GM21528 (cell line): ENCODE results near the gene ZNF512.
"Not testable (repeated sequence)": the region's sequence is repeated elsewhere in the genome, so short reads cannot be mapped to it uniquely, and the experiment has no call there.

Source experiments
- ATAC-seq: cut with Tn5 transposase; IDR thresholded peaks from one replicate; pipeline ENCODE4 v1.9.1; 2021; ENCODE audit warnings: mild to moderate bottlenecking, moderate library complexity; ENCODE audit not compliant: unreplicated experiment, low FRiP score

Gene ZNF512

DNA sequence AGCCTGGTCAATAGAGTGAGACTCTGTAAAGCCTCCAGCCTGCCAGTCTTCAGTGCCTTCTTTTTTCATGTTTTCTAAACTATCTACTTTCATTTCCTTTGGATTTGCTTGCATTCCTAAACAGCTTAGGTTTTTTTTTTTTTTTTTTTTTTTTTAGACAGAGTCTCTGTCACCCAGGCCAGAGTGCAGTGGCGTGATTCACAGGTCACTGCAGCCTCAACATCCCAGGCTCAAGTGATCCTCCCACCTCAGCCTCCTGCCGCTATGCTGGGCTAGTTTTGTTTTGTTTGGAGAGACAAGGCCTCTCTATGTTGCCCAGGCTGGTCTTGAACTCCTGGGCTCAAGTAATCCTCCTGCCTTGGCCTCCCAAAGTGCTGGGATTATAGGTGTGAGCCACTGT, 47.4 kb downstream of the ZNF512 start:
- not testable (repeated sequence) for ATAC-seq

DNA sequence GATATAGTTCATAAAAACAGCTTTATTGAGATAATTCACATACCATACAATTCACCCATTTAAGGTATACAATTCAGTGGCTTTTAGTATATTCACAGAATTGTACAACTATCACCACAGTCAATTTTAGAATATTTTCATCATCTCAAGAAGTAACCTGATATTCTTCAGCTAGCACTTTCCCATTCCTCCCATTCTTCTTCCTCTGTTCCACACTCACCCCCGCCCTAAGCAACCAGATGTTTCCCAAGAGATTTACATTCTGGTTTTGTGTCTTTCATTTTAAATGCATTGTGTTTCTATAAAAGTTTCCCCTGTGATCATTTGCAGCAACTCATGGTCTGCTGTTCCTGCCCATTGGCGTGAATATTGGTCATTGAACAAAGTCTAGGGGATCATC, 51.4 kb downstream of the ZNF512 start:
- ATAC-seq: no peak

DNA sequence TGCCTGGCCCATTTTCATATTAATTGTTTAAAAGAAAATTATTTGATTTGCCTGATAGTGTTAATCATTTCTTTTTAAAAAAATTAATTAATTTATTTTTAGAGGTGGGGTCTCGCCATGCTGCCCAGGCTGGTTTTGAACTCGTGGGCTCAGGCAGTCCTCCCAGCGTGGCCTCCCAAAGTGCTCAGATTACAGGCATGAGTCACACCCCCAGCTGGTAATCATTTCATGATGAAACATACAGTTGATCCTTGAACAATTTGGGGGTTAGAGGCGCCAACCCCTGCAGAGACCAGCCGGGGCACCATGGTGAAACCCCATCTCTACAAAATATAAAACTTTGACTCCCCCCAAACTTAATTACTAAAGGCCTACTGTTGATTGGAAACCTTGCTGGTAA, 53.9 kb downstream of the ZNF512 start:
- ATAC-seq: no peak

DNA sequence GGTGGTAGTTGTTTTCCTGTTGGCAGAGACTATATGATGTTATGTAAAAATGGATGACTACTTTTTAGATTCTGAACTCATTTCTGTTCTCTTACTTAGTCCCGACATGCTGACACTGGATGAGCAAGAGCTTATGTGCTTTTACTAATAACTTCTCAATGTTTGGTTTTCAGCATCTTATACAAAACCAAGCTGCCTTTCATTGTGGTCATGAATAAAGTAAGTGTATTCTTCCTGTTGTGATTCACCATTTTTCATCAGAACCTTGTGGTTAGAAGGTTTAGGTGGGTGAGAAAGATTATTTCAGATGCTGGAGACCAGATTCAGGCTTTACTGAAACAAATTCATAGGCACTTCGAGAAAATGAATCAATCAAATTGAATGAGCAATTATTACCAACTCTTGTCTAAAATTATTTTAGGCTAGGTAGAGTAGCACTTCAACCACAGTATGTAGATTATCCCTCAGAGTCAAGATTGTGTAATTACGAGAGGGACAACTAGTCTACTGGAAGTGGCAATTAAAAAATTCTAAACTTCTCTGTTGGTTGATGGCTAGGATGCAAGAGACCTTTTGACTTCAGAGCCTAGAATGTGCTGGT, 55.3 kb downstream of the ZNF512 start:
- no peak for ATAC-seq

DNA sequence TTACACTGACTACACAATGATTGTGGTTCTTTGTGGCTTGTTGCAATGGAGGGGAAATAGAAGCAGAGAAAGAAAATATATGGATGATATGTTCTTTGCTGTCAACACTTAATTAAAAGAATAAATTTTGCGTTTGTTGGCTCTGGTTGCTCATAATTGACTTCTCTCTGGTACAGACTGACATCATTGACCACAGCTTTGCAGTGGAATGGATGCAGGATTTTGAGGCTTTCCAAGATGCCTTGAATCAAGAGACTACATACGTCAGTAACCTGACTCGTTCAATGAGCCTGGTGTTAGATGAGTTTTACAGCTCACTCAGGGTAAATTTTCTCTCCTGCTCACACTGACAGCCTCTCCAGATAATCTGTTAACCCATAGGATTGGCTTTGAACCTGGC, 55.9 kb downstream of the ZNF512 start:
- ATAC-seq: no peak

DNA sequence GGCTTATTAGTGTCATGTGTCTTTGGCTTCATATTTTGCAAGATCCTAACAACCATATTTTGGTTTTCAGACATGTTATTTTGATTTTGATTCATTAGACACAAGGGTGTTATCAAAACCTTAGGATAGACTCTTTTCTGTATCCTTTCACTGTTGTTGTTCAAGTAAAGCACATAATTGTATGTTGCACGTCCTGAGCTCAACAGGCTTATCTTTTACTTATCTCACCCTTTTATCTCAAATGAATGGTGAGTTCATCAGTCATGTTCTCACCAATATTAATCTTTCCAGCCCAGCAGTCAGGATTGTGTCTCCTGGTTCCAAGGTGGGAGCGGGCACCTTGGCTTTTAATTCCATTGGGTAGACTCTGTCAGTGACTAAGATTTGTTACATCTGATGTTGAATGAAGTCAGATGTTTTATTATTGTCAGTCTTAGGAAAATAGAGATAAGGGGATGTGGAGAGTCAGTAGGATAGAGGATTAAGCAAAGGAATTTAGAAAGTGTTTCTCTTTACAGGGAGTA, 57.9 kb downstream of the ZNF512 start:
- no peak for ATAC-seq

DNA sequence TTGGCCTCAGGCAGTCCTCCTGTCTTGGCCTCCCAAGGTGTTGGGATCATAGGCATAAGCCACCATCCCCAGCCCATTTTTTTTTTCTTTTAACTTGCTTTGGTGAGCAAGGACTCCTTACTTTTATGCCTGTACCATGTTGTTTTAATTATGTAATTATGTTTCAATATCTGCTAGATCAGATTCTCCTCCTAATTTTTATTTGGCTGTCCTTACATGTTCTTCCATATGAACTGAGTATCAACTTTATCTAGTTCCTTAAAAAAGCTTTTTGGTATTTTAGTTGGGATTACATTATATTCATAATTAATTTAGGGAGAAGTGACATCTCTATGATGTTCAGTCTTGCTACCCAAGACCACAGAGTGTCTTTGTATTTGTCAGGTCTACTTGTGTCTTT, 62.4 kb downstream of the ZNF512 start:
- no peak for ATAC-seq

DNA sequence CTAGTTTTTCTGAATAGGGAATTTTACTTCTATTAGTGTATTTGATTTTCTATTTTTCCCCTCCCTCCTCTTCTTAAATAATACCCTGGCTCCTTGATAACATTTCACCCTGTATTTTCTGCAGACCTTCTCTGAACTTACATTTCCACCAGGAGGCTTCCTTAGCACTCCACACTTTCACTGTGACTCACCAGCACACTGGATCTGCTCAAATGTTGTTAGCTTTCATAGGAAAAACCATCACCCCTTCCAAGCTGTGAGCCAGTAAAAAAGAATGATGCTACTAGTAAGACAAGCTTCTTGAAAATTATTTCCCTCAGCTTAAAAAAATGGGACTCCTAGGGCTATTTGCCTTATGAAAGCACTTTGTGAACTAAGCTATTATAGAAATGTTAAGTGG, 64.4 kb downstream of the ZNF512 start:
- ATAC-seq: no peak

DNA sequence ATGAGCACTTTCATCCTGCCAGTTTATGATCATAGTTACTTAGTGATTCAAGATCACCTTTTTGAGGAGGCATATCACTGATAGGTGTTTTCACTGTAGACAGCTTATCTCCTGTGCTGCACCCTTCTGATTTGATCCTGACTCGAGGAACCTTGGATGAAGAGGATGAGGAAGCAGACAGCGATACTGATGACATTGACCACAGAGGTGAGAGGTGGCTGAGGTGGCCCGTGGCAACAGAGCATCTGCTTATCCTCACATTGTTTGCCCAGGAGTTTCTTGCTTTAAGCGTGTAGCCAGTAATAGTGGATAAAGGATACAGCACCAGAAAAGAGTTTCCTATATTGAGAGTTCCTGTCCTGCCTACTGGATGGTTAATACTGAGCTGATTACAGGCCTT, 64.9 kb downstream of the ZNF512 start:
- ATAC-seq: no peak

DNA sequence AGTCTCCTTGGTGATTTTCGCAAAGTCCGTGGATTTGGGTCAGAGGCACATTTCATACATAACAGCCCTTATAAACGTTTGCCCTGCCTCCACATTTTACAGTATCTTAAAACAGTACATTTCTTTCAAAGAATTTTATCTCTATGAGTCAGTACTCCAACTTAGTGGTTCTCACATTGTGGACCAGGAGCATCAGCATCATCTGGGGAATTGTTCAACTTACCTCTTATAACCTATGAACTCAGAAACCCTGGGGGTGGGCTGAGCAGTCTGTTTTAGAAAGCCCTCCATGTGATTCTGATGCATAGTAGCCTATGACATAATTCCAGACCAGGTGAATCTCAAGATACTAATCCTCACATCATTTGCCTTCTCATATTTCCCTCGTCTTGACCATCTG, 68.2 kb downstream of the ZNF512 start:
- no peak for ATAC-seq

DNA sequence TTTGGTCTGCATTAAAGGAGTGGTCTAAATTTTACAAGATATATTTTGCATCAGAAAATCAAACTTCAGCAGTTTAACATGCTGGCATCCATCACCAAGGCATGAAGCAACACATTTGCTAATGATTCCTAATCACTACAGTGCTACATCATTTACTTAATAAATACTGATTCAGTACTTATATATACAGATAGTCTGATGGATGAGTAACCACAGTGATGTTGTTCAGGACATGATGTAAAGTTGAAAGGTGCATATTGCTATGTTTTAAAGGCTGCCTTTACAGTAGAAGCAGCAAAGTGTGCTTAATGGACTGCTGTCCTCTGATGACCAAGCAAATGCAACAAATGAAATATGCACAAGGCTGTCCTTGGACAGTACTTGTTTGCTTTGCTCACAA, 69.5 kb downstream of the ZNF512 start:
- no peak for ATAC-seq

DNA sequence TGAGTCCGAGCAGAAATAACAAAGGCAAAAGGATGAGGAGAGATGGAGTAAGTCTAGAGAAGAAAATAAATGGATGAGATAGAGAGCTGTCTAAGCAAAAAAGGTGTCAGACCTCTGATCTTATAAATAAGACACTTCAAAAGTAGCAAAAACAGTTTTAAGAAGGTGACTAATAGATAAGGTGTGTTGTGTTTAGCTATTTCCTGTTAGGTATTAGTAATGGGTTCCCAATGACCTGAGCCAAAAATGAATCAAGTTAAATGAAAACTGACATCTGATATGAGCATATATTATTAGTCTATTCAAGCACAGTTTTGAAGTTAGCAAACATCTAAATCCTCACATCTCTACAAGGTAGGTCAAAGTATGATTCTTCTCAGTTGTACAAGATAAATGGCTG, 69.9 kb downstream of the ZNF512 start:
- no peak for ATAC-seq

DNA sequence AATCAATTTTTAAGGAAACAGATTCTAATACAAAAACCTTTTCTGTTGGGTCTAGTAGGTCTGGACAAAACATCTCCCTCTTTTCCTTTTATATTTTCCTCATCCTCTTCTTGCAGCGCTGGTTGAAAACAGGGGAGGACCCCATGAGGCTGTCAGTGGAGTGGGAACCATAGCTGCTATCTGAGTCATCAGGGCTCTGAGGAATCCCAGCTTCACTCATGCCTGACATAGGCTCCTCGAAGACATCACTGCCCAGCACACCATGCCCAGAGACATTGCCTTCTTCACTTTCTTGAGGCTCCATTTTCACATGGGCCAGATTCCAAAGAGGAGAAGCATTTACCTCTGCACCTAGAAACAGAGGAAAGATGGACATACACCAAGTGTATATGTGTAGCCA, 70.6 kb downstream of the ZNF512 start:
- no peak for ATAC-seq

DNA sequence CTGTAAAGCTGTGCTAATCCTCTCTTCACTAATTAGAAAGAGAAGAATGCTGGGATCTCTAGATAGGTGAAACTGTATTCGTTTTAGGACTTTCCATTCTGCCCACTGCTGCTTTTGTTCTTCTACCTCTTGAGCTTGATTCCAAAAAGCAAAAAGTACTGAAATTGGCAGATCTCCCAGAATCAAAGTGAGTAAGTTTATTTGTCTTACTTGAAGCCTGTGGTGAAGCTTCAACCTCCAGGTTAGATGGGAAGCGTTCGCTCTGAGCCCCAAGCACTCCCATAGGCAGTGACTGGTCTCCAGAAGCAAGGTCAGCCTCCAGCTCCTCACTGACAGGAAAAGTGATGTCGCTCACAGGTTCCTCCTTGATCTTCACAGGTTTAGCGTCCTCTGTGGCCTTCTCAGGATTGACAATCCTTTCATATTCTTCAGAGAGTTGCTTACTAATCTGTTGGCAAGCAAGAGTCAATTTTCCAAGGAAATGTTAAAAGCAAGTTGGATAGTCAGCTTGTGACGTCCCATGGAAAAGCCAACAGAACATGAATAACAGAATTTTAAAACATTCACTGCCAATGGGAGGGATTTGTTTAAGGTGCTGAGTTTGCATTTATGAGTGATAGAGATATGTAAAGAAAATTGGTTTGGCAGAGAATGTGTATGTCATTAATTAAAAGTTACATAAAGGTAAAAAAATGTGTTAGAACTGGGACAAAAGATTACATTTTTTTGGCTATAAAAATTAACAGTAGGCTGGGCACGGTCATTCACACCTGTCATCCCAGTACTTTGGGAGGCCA, 72.5 kb downstream of the ZNF512 start:
- no peak for ATAC-seq

DNA sequence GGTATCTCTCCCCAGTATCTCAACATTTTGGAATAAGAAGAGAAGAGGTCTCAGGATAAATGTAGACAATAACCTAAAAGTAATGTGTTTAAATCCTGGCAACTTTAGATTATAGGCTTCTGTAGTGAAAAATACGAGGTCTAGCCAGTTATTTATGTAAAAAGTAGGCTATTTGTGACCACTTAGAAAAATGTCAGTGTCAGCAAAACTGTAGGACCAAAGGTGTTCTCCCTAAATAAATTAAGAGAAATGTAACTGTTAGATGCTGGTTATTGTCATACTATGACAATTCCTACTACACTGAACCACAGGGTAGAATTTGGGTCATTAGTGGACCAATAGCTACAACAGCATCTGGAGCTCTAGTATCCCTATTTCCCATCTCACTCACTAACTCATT, 78.5 kb downstream of the ZNF512 start:
- ATAC-seq: no peak

DNA sequence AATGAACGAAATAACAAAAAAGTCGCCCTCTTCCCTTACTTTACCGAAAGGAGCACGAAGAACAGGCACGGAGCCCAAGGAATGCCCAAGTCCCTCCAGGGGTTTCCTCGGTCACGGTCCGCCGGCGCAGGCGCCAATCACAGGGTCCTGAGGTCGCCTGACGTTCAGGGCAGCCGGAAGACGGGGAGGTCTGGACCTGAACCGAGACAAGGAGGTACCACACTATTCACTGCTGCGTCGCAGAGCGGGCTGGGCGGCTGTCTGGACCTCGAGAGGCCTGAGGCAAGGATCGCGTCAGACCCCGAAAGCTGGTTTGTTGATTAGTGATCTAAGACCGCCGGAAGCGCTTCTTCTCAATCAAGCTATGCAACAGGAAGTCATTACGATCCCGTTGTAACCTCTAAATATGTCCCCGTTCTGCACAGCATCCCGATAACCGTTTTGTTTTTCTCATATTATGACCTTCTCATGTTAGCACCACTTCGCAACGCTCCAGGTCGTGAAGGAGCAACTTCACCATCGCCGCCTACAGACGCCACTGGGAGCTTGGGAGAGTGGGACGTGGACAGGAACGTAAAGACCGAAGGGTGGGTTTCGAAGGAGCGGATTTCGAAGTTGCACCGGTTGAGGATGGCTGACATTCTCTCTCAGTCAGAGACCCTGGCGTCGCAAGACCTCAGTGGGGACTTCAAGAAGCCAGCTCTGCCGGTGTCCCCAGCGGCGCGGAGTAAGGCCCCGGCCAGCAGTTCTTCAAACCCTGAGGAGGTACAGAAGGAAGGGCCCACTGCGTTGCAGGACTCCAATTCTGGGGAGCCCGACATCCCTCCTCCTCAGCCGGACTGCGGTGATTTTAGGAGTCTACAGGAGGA, 80.7 kb downstream of the ZNF512 start, which contains the start of the genes SLC4A1AP and SUPT7L:
Gene SLC4A1AP (plus strand): TSS at position 605 of the 869 bp plus-strand sequence. CDS start 26 bp downstream, at position 631.
Gene SUPT7L (minus strand): TSS at position 330 of the 869 bp plus-strand sequence. CDS start 1,422 bp downstream, outside the sequence.
- ATAC-seq: peak; percentile 78

DNA sequence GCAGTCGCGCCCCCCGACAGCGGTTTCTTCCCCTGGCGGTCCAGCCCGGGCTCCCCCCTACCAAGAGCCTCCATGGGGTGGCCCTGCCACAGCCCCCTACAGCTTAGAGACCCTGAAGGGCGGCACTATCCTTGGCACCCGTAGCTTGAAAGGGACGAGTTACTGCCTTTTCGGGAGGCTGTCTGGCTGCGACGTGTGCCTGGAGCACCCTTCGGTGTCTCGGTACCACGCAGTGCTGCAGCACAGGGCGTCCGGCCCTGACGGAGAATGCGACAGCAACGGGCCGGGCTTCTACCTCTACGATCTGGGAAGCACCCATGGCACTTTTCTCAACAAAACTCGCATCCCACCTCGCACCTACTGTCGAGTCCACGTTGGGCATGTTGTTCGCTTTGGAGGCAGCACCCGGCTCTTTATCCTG, 81.3 kb downstream of the ZNF512 start:
- peak; percentile 20 for ATAC-seq

DNA sequence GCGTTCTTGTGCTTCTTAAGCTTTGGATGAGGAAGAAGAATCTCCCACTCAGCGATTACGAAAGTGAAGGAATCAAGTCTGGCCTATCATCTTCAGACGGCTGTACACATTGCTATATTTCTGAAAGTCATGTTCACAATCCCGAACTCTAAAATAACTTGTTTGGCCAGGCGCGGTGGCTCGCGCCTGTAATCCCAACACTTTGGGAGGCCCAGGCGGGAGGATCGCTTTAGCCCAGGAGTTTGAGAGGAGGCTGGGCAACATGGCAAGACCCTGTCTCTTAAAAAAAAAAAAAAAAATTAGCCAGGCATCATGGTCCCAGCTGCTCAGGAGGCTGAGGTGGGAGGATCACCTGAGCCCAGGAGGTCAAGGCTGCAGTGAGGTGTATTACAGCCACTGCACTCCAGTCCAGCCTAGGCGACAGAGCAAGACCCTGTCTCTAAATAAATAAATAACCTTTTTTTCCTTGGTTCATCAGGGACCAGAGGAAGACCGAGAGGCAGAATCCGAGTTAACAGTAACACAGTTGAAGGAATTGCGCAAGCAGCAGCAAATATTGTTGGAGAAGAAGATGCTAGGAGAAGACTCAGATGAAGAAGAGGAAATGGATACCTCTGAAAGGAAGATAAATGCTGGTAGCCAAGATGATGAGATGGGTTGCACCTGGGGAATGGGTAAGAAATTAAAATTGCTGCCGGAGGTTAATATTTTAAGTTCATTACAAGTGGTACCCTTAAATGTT, 82.0 kb downstream of the ZNF512 start:
- no peak for ATAC-seq

DNA sequence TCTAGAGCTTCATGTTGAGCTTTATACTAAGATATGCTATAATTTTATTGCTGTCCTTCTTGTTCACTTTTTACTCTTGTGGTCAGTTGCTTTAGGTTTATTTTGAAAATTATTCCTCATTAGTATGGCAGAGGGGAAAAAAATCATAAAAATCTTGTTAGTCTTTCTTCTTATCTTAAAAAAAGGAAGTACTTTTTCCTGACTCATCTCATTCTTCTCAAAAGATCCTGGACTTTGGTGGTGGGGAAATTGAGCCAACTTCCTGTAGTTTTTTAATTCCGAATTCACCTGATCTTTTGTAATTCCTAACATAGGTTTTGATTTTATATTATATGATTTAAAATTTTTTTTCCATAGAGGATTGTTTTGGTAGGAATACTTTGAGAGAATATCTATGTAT, 84.6 kb downstream of the ZNF512 start:
- no peak for ATAC-seq

DNA sequence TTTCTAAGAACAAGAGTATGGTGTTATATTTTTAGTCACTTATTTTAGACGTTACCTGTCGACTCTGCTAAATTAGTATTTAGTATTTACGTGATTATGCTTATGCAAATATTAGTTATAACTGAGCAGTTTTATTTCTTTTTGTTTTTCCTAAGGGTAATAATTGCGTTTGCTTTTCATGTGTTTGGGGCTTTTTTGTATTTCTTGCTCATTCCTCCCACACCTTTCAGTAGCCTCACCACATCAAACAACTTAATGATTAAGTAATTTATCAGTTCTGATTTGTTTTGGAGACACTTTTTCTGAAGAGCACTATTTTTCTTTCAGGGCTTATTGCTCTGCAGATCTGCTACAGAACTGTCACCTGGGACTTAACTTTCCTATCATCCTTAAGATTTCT, 88.4 kb downstream of the ZNF512 start:
- no peak for ATAC-seq
